Activated CD8-positive, alpha-beta memory T cell treated with anti-CD3 and anti-CD28 coated beads for 1 hour (primary cell): ENCODE data around the gene SF3A2.
A peak's percentile ranks its signal among the peaks of the same experiment; 100 is the strongest.
"Not testable (repeated sequence)": the region's sequence is repeated elsewhere in the genome, so short reads cannot be mapped to it uniquely, and the experiment has no call there.

Experiments used
- DNase-seq, 2 donors: peaks; one replicate each; pipeline ENCODE4 v3.0.0-alpha.2; 2020; ENCODE audit warnings: low read depth in 1 of 2; ENCODE audit errors: extremely low read depth in 1 of 2

The SF3A2 gene

GRCh38 chr19:2273356-2274184 is 36.9 kb downstream of the SF3A2 start:
- DNase-seq = peak in 1 of 2 donors; percentile 65

- no peak for DNase-seq
These were observed 37.6 kb downstream of the SF3A2 start for GRCh38 chr19:2274185-2274711.

GRCh38 chr19:2274931-2275535 is 38.4 kb downstream of the SF3A2 start:
- DNase-seq = no peak

- DNase-seq = no peak
These were observed 39.2 kb downstream of the SF3A2 start for GRCh38 chr19:2275588-2276428.

GRCh38 chr19:2276429-2276986 is 39.9 kb downstream of the SF3A2 start:
- DNase-seq = no peak

GRCh38 chr19:2277138-2277537 is 40.5 kb downstream of the SF3A2 start:
- DNase-seq = no peak

- DNase-seq = no peak
These were observed 42.0 kb downstream of the SF3A2 start for GRCh38 chr19:2278459-2279158.

GRCh38 chr19:2280633-2281264 is 44.1 kb downstream of the SF3A2 start:
- DNase-seq = no peak

- DNase-seq = not testable (repeated sequence)
These were observed 44.8 kb downstream of the SF3A2 start for GRCh38 chr19:2281265-2282061.

GRCh38 chr19:2282062-2282861 is 45.6 kb downstream of the SF3A2 start, which contains the start of gene PEAK3:
Gene PEAK3 (minus strand): TSS chr19:2282175. CDS start chr19:2280931, 1,244 bp downstream.
- DNase-seq = no peak

GRCh38 chr19:2282862-2283237 is 46.2 kb downstream of the SF3A2 start:
- DNase-seq = no peak

- DNase-seq = no peak
These were observed 47.3 kb downstream of the SF3A2 start for GRCh38 chr19:2283835-2284507.

- DNase-seq = no peak
These were observed 49.9 kb downstream of the SF3A2 start for GRCh38 chr19:2286402-2287140.

GRCh38 chr19:2287585-2288337 is 51.1 kb downstream of the SF3A2 start:
- no peak for DNase-seq

- DNase-seq = no peak
These were observed 51.8 kb downstream of the SF3A2 start for GRCh38 chr19:2288338-2288817.
